Astrocyte of the cerebellum (primary cell): ENCODE results near the gene DNMT3A.

Source experiments
- DNase-seq: peaks from one replicate; pipeline ENCODE4 v3.0.0-alpha.2; 2011; ENCODE audit warnings: low read depth
- H3K4me3 ChIP-seq: 2 replicates; pipeline ENCODE4 v1.5.1; 2011; ENCODE audit warnings: mild to moderate bottlenecking, low read depth, low read length, moderate library complexity
- CTCF ChIP-seq: IDR thresholded peaks from 2 replicates; pipeline ENCODE4 v1.5.1; 2012; ENCODE audit warnings: low read length, low read depth, moderate library complexity, mild to moderate bottlenecking; ENCODE audit errors: missing control alignments
- in situ Hi-C: cut with HindIII; loops from 2 replicates; pipeline ENCODE4 v1.10.0; 2017; ENCODE audit warnings: low sequenced_read_pairs

The DNMT3A gene

DNA sequence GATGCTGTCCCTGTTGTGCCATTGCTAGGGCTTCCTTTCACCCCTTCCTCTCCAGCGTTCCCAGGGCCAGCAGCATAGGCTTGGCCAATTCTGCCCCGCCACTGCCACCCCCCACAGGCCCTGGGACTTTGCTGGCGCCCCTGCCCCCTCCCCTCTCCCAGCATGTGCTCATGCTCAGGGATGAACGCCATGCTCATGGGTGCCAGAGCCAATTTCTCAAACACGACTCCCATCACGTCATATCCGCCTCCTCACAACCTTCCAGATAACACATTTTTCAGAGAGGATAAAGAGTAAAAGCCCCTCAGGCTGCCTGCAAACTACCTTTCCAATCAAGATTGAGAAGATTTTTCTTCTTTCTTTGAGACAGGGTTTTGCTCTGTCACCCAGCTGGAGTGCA, 48.6 kb downstream of the DNMT3A start:
- in situ Hi-C loops: no loop called here
- TF ChIP-seq CTCF: no peak
- H3K4me3 ChIP-seq: no peak overlapping the region
- no peak for DNase-seq

DNA sequence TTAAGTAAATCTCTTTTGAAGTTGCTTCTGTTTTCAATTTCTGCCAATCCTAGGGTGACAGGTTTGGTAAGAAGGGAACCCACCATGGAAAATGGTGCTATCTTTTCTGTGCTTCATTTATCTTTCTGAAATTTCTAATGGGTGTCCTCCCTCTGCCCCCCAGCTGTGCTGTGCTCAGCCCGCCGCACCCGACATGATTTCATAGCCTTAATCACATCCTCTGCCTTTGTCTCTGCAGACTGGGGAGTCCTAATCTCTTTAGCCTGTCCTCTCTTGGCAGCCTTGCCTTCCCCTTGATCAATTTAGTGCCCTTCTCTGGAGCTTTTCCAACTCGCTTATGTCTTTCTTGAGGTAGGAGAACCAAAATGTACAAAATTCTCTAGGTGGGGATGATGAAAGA, 49.3 kb downstream of the DNMT3A start:
- TF ChIP-seq CTCF: no peak
- in situ Hi-C loops: no loop called here
- no peak overlapping the region for H3K4me3 ChIP-seq
- DNase-seq: no peak

- no peak for TF ChIP-seq CTCF
- in situ Hi-C loops: no loop called here
- no peak overlapping the region for H3K4me3 ChIP-seq
- no peak for DNase-seq
These were observed 50.8 kb downstream of the DNMT3A start for GRCh38 chr2:25290811-25291495.

- H3K4me3 ChIP-seq: no peak overlapping the region
- no peak for DNase-seq
- in situ Hi-C loops: no loop called here
- TF ChIP-seq CTCF: no peak
These were observed 54.8 kb downstream of the DNMT3A start for GRCh38 chr2:25286723-25287483.

DNA sequence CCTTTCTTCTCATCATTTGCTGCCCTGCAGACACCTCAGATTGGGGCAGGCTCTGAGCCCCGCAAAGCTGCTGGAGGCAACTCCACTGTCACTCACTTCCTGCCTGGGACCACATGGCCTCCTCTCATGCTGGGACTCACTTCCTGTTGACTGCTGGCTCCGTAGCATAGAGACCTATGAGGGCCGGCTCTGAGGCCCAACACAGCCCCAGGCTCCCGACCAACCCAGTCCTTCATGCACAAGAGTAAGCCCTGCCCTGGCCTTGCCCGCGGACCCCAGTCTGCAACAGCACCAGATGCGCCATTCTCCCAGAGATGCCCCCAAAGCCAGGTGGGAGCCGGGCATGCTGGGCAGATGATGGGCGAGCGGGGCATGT, 55.7 kb downstream of the DNMT3A start:
- no peak for DNase-seq

More for the DNA sequence above, 55.7 kb downstream of the DNMT3A start:
- in situ Hi-C loops: no loop called here
- TF ChIP-seq CTCF: no peak
- H3K4me3 ChIP-seq: no peak overlapping the region
